Uterus (tissue), 2 donors: ENCODE data around the gene WDR74.

Experiments used
- CTCF ChIP-seq, 4 experiments: fragments of 200-600 bp in 2 of 4; fragments of 450-650 bp in 2 of 4; sonication (generic) in 2 of 4; IDR thresholded peaks; one replicate each; pipeline ENCODE4 v1.5.1; 2016 to 2019; ENCODE audit warnings: antibody characterized with exemption in 4 of 4, mild to moderate bottlenecking in 2 of 4, moderate library complexity in 1 of 4
- POLR2A ChIP-seq, 2 donors: fragments of 450-650 bp; IDR thresholded peaks; one replicate each; pipeline ENCODE4 v1.6.1; 2016; ENCODE audit warnings: antibody characterized with exemption in 2 of 2, mild to moderate bottlenecking in 1 of 2, moderate library complexity in 1 of 2

- TF ChIP-seq POLR2A (IDR thresholded peaks at IDR 0.05) (no peak), CTCF (IDR thresholded peaks at IDR 0.05) (no peak)
Measured at GRCh38 chr11:62883673-62884072, 44.3 kb upstream of the WDR74 start.
